Central memory CD8-positive, alpha-beta T cell (primary cell): ENCODE data around the gene CRYL1.

ENCODE experiments used
- ATAC-seq: fragments of 150-1000 bp; cut with Tn5 transposase; replicated peaks from 2 replicates; pipeline ENCODE4 v1.10.0; 2022; ENCODE audit warnings: mild to moderate bottlenecking, moderate FRiP score, moderate number of reproducible peaks; ENCODE audit not compliant: poor library complexity, severe bottlenecking; ENCODE audit errors: extremely low read depth
- DNase-seq, 2 donors: peaks; one replicate each; pipeline ENCODE4 v3.0.0; 2021; ENCODE audit warnings: low spot score in 2 of 2
- H3K27ac Mint-ChIP-seq: one replicate; pipeline ENCODE4 v1.8.0; 2022; ENCODE audit warnings: low read depth, mild to moderate bottlenecking, moderate library complexity, mixed read lengths
- H3K27me3 Mint-ChIP-seq: one replicate; pipeline ENCODE4 v1.8.0; 2022; ENCODE audit warnings: mixed read lengths
- H3K36me3 Mint-ChIP-seq: one replicate; pipeline ENCODE4 v1.8.0; 2022; ENCODE audit warnings: mild to moderate bottlenecking, moderate library complexity, mixed read lengths; ENCODE audit not compliant: insufficient read depth
- H3K4me1 Mint-ChIP-seq: one replicate; pipeline ENCODE4 v1.8.0; 2022; ENCODE audit warnings: mixed read lengths
- H3K4me3 Mint-ChIP-seq: one replicate; pipeline ENCODE4 v1.8.0; 2022; ENCODE audit warnings: mild to moderate bottlenecking, moderate library complexity, mixed read lengths
- H3K9me3 Mint-ChIP-seq: one replicate; pipeline ENCODE4 v1.8.0; 2022; ENCODE audit warnings: mixed read lengths

Gene CRYL1

DNA sequence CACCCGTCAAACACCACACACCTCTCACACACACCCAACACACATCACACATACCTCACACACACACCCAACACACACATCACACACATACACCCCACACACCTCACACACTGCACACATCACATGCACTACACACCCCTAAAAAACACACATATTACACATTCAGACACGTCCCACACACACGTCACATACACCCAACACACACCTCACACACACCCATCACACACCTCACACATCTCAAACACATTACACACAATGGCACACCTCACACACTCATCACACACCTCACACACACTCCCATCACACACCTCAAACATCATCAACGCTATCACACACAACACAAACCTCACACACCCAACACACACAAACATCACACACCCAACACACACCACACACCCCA is 133.1 kb downstream of the CRYL1 start:
- H3K4me3 Mint-ChIP-seq: no peak overlapping the region
- H3K27me3 Mint-ChIP-seq: no peaks in the 10 kb centered on the region
- H3K9me3 Mint-ChIP-seq: peaks cover 5% of the 10 kb centered on the region
- H3K4me1 Mint-ChIP-seq: no peaks in the 10 kb centered on the region
- no peak for ATAC-seq
- H3K27ac Mint-ChIP-seq: no peak overlapping the region
- no peak for DNase-seq
- H3K36me3 Mint-ChIP-seq: no peaks in the 10 kb centered on the region

- no peak for DNase-seq
- Mint-ChIP-seq H3K4me1 (no peaks in the 10 kb centered on the region), H3K27me3 (no peaks in the 10 kb centered on the region), H3K9me3 (peaks cover 4% of the 10 kb centered on the region), H3K36me3 (no peaks in the 10 kb centered on the region), H3K4me3 (no peak overlapping the region), H3K27ac (no peak overlapping the region)
- ATAC-seq: no peak
Measured at GRCh38 chr13:20391597-20392452, 133.8 kb downstream of the CRYL1 start.

DNA sequence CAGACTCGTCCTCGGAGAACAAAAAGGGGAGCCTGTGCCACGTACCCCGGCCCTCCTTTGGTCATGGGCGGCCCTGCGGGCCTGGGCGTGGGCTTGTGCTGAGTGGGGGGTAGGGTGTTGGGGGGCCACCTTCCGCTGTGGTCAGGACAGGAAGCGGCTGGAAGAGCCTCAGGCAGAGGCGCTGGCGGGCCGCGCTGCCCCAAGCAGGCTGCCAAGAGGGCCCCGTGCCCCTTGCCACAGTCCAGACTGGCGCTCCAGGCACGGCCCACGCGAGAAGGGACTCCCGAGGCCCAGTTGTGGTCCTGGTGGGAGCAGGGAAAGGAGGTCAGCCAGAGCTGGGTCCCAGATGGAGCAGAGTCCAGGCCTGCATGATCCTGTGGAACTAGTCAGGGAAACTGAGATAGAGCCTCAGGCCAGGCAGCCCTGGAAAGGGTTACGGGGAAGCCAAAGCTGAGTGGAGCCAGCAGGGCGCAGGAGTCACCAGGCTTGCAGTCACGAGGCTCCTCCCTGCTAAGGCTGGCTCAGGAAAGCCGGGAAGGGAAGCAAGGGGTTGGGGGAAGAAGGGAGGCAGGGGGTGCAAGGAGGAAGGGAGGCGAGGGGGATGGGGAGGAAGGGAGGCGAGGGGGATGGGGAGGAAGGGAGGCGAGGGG is 135.0 kb downstream of the CRYL1 start:
- ATAC-seq (no peak), DNase-seq (no peak)
- Mint-ChIP-seq H3K9me3 (no peaks in the 10 kb centered on the region), H3K36me3 (no peaks in the 10 kb centered on the region), H3K27me3 (no peaks in the 10 kb centered on the region), H3K4me1 (no peaks in the 10 kb centered on the region), H3K4me3 (no peak overlapping the region), H3K27ac (no peak overlapping the region)

GRCh38 chr13:20389696-20390525 is 135.7 kb downstream of the CRYL1 start:
- H3K9me3 Mint-ChIP-seq: no peaks in the 10 kb centered on the region
- H3K36me3 Mint-ChIP-seq: no peaks in the 10 kb centered on the region
- H3K27me3 Mint-ChIP-seq: no peaks in the 10 kb centered on the region
- H3K27ac Mint-ChIP-seq: no peak overlapping the region
- no peak for DNase-seq
- no peaks in the 10 kb centered on the region for H3K4me1 Mint-ChIP-seq
- no peak for ATAC-seq
- H3K4me3 Mint-ChIP-seq: no peak overlapping the region

DNA sequence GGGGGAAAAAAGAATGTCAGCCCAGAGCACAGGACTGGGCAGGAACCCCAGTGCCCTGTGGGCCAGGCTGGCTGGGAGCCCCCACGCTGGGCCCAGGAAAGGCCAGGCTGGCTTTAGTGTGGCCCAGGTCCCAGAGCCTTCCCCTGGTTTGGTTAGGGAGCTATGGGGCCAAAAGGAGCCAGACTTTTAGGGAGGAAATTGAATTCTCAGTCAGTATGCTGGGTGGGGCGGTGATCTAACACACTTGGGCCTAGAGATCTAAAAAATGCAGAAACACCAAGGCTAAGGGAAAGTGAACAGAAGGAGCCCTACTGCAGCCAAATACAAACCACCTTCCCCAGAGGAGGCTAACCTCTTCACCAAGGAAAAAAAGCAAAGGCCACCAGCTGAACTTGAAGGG is 137.5 kb downstream of the CRYL1 start:
- Mint-ChIP-seq H3K9me3 (no peaks in the 10 kb centered on the region), H3K27ac (no peak overlapping the region), H3K4me1 (no peaks in the 10 kb centered on the region), H3K4me3 (no peak overlapping the region), H3K36me3 (no peaks in the 10 kb centered on the region), H3K27me3 (peaks cover 11% of the 10 kb centered on the region)
- DNase-seq: no peak
- no peak for ATAC-seq

- Mint-ChIP-seq H3K36me3 (no peaks in the 10 kb centered on the region), H3K9me3 (no peaks in the 10 kb centered on the region), H3K4me1 (no peaks in the 10 kb centered on the region), H3K27me3 (peaks cover 11% of the 10 kb centered on the region), H3K4me3 (no peak overlapping the region), H3K27ac (no peak overlapping the region)
- DNase-seq (no peak), ATAC-seq (no peak)
Measured at GRCh38 chr13:20387441-20387971, 138.2 kb downstream of the CRYL1 start.

- H3K27ac Mint-ChIP-seq: no peak overlapping the region
- H3K4me3 Mint-ChIP-seq: no peak overlapping the region
Measured at GRCh38 chr13:20387006-20387405, 138.7 kb downstream of the CRYL1 start.

GRCh38 chr13:20383058-20383457 is 142.6 kb downstream of the CRYL1 start:
- DNase-seq (no peak), ATAC-seq (no peak)
- H3K36me3 Mint-ChIP-seq: peaks cover 1% of the 10 kb centered on the region
- H3K9me3 Mint-ChIP-seq: no peaks in the 10 kb centered on the region
- H3K4me1 Mint-ChIP-seq: no peaks in the 10 kb centered on the region
- no peak overlapping the region for H3K27ac Mint-ChIP-seq
- no peak overlapping the region for H3K4me3 Mint-ChIP-seq
- peaks cover 27% of the 10 kb centered on the region for H3K27me3 Mint-ChIP-seq

More at GRCh38 chr13:20387006-20387405, 138.7 kb downstream of the CRYL1 start:
- no peak for DNase-seq
- Mint-ChIP-seq H3K4me1 (no peaks in the 10 kb centered on the region), H3K27me3 (peaks cover 11% of the 10 kb centered on the region), H3K9me3 (no peaks in the 10 kb centered on the region), H3K36me3 (no peaks in the 10 kb centered on the region)
- no peak for ATAC-seq

GRCh38 chr13:20381401-20381800 is 144.3 kb downstream of the CRYL1 start:
- Mint-ChIP-seq H3K4me1 (no peaks in the 10 kb centered on the region), H3K27me3 (peaks cover 27% of the 10 kb centered on the region), H3K9me3 (no peaks in the 10 kb centered on the region), H3K36me3 (peaks cover 1% of the 10 kb centered on the region), H3K27ac (no peak overlapping the region), H3K4me3 (no peak overlapping the region)
- DNase-seq: no peak
- no peak for ATAC-seq

DNA sequence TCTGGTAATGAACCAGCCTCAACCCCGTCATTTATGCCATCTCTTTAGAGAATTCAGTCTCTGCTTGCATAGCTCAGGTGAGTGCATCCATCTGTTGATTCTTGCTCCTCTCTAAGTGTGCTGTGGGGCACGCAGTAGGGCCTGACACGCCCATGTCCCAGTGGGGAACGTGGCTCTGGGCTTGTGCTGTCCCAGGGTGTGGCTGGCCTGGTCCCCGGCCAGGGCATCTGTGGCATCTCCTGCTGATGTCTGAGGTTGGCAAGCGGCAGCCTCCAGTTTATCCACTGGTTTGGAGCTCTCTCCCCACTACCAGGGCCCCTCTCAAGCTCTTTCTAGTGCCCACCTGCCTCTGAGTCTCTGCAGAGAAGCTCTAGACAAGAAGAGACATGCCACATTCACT is 146.9 kb downstream of the CRYL1 start:
- ATAC-seq: no peak
- no peak for DNase-seq
- H3K9me3 Mint-ChIP-seq: no peaks in the 10 kb centered on the region
- peaks cover 1% of the 10 kb centered on the region for H3K36me3 Mint-ChIP-seq
- no peak overlapping the region for H3K27ac Mint-ChIP-seq
- peaks cover 33% of the 10 kb centered on the region for H3K27me3 Mint-ChIP-seq
- H3K4me1 Mint-ChIP-seq: no peaks in the 10 kb centered on the region
- H3K4me3 Mint-ChIP-seq: no peak overlapping the region

- Mint-ChIP-seq H3K4me1 (no peaks in the 10 kb centered on the region), H3K27me3 (peaks cover 33% of the 10 kb centered on the region), H3K9me3 (no peaks in the 10 kb centered on the region), H3K4me3 (no peak overlapping the region), H3K27ac (no peak overlapping the region), H3K36me3 (peaks cover 1% of the 10 kb centered on the region)
- no peak for DNase-seq
- ATAC-seq: no peak
Measured at GRCh38 chr13:20377720-20378119, 147.9 kb downstream of the CRYL1 start.

DNA sequence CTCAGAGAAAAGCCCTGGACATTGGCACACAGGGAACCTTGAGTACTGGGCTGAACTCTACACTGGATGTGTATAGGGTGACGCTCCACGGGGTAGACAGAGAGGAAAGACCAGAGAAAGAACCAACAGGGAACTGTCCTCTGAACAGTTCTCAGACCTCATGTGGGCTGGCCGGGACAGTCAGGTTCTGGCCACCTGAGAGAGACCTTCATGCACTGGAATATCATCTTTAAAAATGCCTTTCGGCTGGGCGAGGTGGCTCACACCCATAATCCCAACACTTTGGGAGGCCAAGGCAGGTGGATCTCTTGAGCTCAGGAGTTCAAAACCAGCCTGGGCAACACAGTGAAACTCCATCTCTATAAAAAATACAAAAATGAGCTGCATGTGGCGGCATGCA is 149.8 kb downstream of the CRYL1 start:
- peaks cover 46% of the 10 kb centered on the region for H3K27me3 Mint-ChIP-seq

More for the DNA sequence above, 149.8 kb downstream of the CRYL1 start:
- Mint-ChIP-seq H3K9me3 (no peaks in the 10 kb centered on the region), H3K27ac (no peak overlapping the region), H3K4me3 (no peak overlapping the region), H3K36me3 (peaks cover 1% of the 10 kb centered on the region), H3K4me1 (no peaks in the 10 kb centered on the region)
- ATAC-seq (no peak), DNase-seq (no peak)
